Esophagus muscularis mucosa (tissue), 4 donors: ENCODE results near the gene MCM9. TPM values are rescaled to one million over a fixed set of nuclear protein-coding genes. Genes with fewer than 3 reads are reported as not detected.

Experiments
- DNase-seq: peaks from one replicate; pipeline ENCODE4 v3.0.0-alpha.2; 2017; ENCODE audit errors: extremely low spot score
- H3K27ac ChIP-seq, 4 donors: fragments of 200-600 bp; sonication (generic); replicated peaks in 1 of 4; 1 replicate in 3 of 4; 2 replicates in 1 of 4; pipeline ENCODE4 v1.5.1; 2016 to 2019; ENCODE audit warnings: mild to moderate bottlenecking in 1 of 4
- H3K27me3 ChIP-seq, 4 donors: fragments of 200-600 bp; sonication (generic); one replicate each; pipeline versions ENCODE4 v1.5.1 to v1.6.0; 2016 to 2019
- H3K36me3 ChIP-seq, 4 donors: fragments of 200-600 bp; sonication (generic); one replicate each; pipeline ENCODE4 v1.5.1; 2016 to 2019
- H3K4me1 ChIP-seq, 4 donors: fragments of 200-600 bp; sonication (generic); one replicate each; pipeline ENCODE4 v1.5.1; 2016 to 2019
- H3K4me3 ChIP-seq, 4 donors: fragments of 200-600 bp; sonication (generic); 1 replicate in 2 of 4; 2 replicates in 2 of 4; pipeline ENCODE4 v1.5.1; 2016 to 2019; ENCODE audit warnings: mild to moderate bottlenecking in 4 of 4, moderate library complexity in 1 of 4
- H3K9me3 ChIP-seq, 4 donors: fragments of 200-600 bp; sonication (generic); 1 replicate in 3 of 4; 2 replicates in 1 of 4; pipeline ENCODE4 v1.5.1; 2016 to 2019
- CTCF ChIP-seq, 3 experiments: fragments of 200-600 bp in 2 of 3; fragments of 450-650 bp in 1 of 3; sonication (generic) in 2 of 3; IDR thresholded peaks; one replicate each; pipeline ENCODE4 v1.5.1; 2017 to 2019; ENCODE audit warnings: antibody characterized with exemption in 3 of 3, mild to moderate bottlenecking in 2 of 3, moderate library complexity in 1 of 3
- EP300 ChIP-seq: sonication (generic); formaldehyde crosslinking; IDR thresholded peaks from one replicate; pipeline ENCODE4 v1.6.1; 2017; ENCODE audit warnings: antibody characterized with exemption
- POLR2A ChIP-seq: fragments of 450-650 bp; IDR thresholded peaks from one replicate; pipeline ENCODE4 v1.6.1; 2017; ENCODE audit warnings: antibody characterized with exemption, moderate library complexity, mild to moderate bottlenecking, low read depth
- POLR2AphosphoS5 ChIP-seq, 2 donors: sonication (generic); formaldehyde crosslinking; IDR thresholded peaks; one replicate each; pipeline ENCODE4 v1.6.1; 2017; ENCODE audit warnings: antibody characterized with exemption in 2 of 2
- WGBS: methylation state at CpG from one replicate; pipeline ENCODE4 v1.1.5; 2018; 5-methylcytosine and 5-hydroxymethylcytosine counted together
- intact Hi-C: fragments of 100-400 bp; cut with DNase I; formaldehyde crosslinking; loops from one replicate; pipeline ENCODE4 v1.15.1; 2023
- total RNA-seq, 4 donors: library from RNA; depleted of rRNA; stranded (reverse); fragments of >200 nt; gene quantifications; one replicate each; pipeline versions ENCODE4 v1.1.0 to v1.2.1, GENCODE V29; 2016

Gene MCM9
- total RNA-seq, 4 donors from 2014 or later = 10.8 to 18.1 (median 11.3) TPM

- intact Hi-C loops = no loop called here
- H3K36me3 ChIP-seq = peaks cover 0 to 9% (median 0%) of the 10 kb centered on the region in 4 donors
- H3K27me3 ChIP-seq = no peaks in the 10 kb centered on the region
- H3K9me3 ChIP-seq = no peaks in the 10 kb centered on the region
- no peak overlapping the region for H3K27ac ChIP-seq
- no peaks in the 10 kb centered on the region for H3K4me1 ChIP-seq
- TF ChIP-seq POLR2AphosphoS5 (IDR thresholded peaks at IDR 0.05) = no peak
- TF ChIP-seq EP300 = no peak
- no peak for TF ChIP-seq POLR2A
- no peak for TF ChIP-seq CTCF (IDR thresholded peaks at IDR 0.05)
- WGBS = 77% methylated on average over 5 of the region's 5 CpGs
- DNase-seq = no peak
- H3K4me3 ChIP-seq = no peak overlapping the region
These were observed 125.9 kb downstream of the MCM9 start for GRCh38 chr6:118808793-118809638.

GRCh38 chr6:118804091-118804490, 130.9 kb downstream of the MCM9 start:
- no peak overlapping the region for H3K4me3 ChIP-seq
- 93% methylated on average over 4 of the region's 4 CpGs for WGBS
- intact Hi-C loops = no loop called here
- H3K4me1 ChIP-seq = peaks cover 6 to 10% (median 10%) of the 10 kb centered on the region in 4 donors
- DNase-seq = no peak
- no peaks in the 10 kb centered on the region for H3K36me3 ChIP-seq
- no peaks in the 10 kb centered on the region for H3K9me3 ChIP-seq
- no peaks in the 10 kb centered on the region for H3K27me3 ChIP-seq
- no peak for TF ChIP-seq POLR2A
- TF ChIP-seq EP300 = no peak
- TF ChIP-seq CTCF (IDR thresholded peaks at IDR 0.05) = no peak
- TF ChIP-seq POLR2AphosphoS5 (IDR thresholded peaks at IDR 0.05) = no peak
- H3K27ac ChIP-seq = no peak overlapping the region

- TF ChIP-seq POLR2AphosphoS5 (IDR thresholded peaks at IDR 0.05) (no peak), POLR2A (no peak), CTCF (IDR thresholded peaks at IDR 0.05) (no peak), EP300 (no peak)
- Histone ChIP-seq H3K27ac (no peak overlapping the region), H3K36me3 (no peaks in the 10 kb centered on the region), H3K9me3 (no peaks in the 10 kb centered on the region), H3K27me3 (no peaks in the 10 kb centered on the region), H3K4me3 (no peak overlapping the region), H3K4me1 (peaks cover 6 to 10% (median 10%) of the 10 kb centered on the region in 4 donors)
- 82% methylated on average over 6 of the region's 6 CpGs for WGBS
- DNase-seq = no peak
- intact Hi-C loops = no loop called here
These were observed 133.7 kb downstream of the MCM9 start for GRCh38 chr6:118801257-118801656.

GRCh38 chr6:118800394-118801071, 134.4 kb downstream of the MCM9 start:
- H3K36me3 ChIP-seq = no peaks in the 10 kb centered on the region
- intact Hi-C loops = no loop called here
- no peaks in the 10 kb centered on the region for H3K27me3 ChIP-seq
- H3K4me1 ChIP-seq = peaks cover 6 to 10% (median 10%) of the 10 kb centered on the region in 4 donors
- no peaks in the 10 kb centered on the region for H3K9me3 ChIP-seq
- no peak overlapping the region for H3K27ac ChIP-seq
- peak; percentile 68 for DNase-seq
- 24% methylated on average over 17 of the region's 17 CpGs for WGBS
- peak; percentile 77 to 89 (median 78) for TF ChIP-seq CTCF (IDR thresholded peaks at IDR 0.05)
- no peak for TF ChIP-seq POLR2AphosphoS5 (IDR thresholded peaks at IDR 0.05)
- H3K4me3 ChIP-seq = peak overlapping the region in 2 of 4 donors; percentile 13 to 34
